ENCODE results near the gene PLCB1. TPM values are rescaled to one million over a fixed set of nuclear protein-coding genes. Genes with fewer than 3 reads are reported as not detected.

The PLCB1 gene
- polyA plus RNA-seq, 1 experiment: 13.5 TPM

DNA sequence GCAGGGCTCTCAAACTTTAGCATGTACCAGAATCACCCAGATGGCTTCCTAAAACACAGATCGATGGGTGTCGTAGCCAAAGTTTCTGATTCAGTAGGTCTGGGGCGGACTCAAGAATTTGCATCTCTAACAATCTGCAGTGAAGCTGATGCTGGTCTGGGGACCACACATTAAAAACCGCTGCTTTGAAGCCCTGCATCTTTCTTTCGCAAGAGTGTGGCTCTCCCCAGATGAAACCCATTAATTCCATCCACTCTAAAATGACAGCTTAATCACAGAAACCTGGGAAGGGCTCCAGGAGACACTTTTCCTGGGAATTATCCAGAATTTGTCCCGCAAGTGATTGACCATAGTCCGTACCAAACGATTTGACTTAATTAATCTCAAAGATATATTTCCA lies 617.0 kb downstream of the PLCB1 start:
- TF ChIP-seq, protein P1, sequence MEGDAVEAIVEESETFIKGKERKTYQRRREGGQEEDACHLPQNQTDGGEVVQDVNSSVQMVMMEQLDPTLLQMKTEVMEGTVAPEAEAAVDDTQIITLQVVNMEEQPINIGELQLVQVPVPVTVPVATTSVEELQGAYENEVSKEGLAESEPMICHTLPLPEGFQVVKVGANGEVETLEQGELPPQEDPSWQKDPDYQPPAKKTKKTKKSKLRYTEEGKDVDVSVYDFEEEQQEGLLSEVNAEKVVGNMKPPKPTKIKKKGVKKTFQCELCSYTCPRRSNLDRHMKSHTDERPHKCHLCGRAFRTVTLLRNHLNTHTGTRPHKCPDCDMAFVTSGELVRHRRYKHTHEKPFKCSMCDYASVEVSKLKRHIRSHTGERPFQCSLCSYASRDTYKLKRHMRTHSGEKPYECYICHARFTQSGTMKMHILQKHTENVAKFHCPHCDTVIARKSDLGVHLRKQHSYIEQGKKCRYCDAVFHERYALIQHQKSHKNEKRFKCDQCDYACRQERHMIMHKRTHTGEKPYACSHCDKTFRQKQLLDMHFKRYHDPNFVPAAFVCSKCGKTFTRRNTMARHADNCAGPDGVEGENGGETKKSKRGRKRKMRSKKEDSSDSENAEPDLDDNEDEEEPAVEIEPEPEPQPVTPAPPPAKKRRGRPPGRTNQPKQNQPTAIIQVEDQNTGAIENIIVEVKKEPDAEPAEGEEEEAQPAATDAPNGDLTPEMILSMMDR (IDR thresholded peaks at IDR 0.05; ENCODE audit: insufficient read depth, low read depth, low read length): no peak
- no peak overlapping the region for H3K4me3 ChIP-seq (ENCODE audit: low read depth, low read length)
- no peak for DNase-seq (ENCODE audit: low read depth)
- no peaks in the 10 kb centered on the region for H3K36me3 ChIP-seq (ENCODE audit: control insufficient read depth, insufficient read depth, low read length)
- ChIA-PET CTCF (interaction anchor here (0.6 to 2.1 kb wide), 7 partner anchors 11 to 706 kb away, joined by 3 to 13 read pairs (median 5); no protein-coding TSS in a partner anchor), POLR2A (no interaction called here)
- H3K27me3 ChIP-seq (ENCODE audit: control insufficient read depth, insufficient read depth, low read length): no peaks in the 10 kb centered on the region

DNA sequence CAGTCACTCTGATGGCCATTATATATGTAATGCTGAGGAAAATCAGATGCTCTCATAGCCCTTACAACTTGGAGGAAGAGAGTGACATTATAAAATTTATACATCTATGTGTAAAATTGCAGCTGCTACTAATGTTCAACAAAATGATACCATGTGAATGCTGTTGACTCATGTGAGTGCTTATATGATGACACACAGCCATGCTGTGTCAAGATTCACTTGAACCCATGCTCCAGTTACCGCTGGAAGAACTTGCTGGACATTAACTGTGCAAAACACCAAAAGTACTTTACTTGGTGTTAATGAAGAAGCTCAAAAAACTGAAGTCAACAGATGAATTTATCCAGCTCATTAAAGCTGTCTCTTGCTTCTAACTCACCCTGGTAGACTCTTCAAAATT lies 617.9 kb downstream of the PLCB1 start:
- DNase-seq (ENCODE audit: low read depth): no peak
- TF ChIP-seq, protein P1 (IDR thresholded peaks at IDR 0.05; ENCODE audit: insufficient read depth, low read depth, low read length): no peak
- ChIA-PET CTCF (interaction anchor here (0.6 to 2.1 kb wide), 14 partner anchors 12 to 860 kb away, joined by 3 to 13 read pairs (median 4); no protein-coding TSS in a partner anchor), POLR2A (interaction anchor here (0.6 kb wide), 1 partner anchor 193 kb away, joined by 3 read pairs; no protein-coding TSS in a partner anchor)
- no peaks in the 10 kb centered on the region for H3K36me3 ChIP-seq (ENCODE audit: control insufficient read depth, insufficient read depth, low read length)
- no peaks in the 10 kb centered on the region for H3K27me3 ChIP-seq (ENCODE audit: control insufficient read depth, insufficient read depth, low read length)
- H3K4me3 ChIP-seq (ENCODE audit: low read depth, low read length): no peak overlapping the region

DNA sequence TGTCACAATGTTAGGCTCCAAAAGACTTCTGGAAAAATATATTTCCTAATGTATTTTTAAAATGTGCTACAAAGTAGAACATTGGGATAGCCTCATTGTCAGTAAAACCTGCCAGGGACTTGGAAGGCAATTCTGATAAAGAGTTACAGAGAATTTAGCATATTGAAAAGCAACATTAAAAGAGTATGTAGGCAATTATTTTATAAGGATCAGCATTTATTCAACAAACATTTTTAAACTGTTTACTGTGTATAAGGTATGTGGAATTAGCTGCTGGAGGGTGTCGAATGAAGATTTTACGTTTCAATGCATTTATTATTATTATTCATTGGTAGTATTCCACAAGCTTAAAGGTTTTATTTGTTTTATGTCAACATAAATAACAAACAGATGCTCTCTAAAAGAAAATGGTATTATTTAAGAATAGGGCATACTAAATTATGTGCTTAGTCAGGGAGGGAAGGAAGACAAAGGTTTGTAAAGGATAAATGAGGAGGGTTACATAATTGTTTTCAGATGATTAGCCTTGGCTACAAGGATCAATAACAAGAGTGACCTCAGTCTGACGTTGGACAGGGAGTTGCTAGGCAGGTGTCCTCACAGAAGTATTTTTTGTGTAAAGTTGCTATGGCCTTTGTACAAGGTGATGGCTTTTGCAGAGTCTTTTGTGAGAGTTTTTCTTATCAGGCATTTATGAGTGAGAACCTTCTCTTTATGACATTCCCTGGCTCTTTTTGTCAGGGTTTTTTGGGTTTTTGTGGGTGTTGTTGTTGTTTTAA lies 623.5 kb downstream of the PLCB1 start:
- H3K4me3 ChIP-seq (ENCODE audit: low read depth, low read length): no peak overlapping the region
- ChIA-PET POLR2A (no interaction called here), CTCF (interaction anchor here (0.8 to 3.0 kb wide), 5 partner anchors 33 to 854 kb away, joined by 3 to 17 read pairs (median 3); no protein-coding TSS in a partner anchor)
- TF ChIP-seq, protein P1 (IDR thresholded peaks at IDR 0.05; ENCODE audit: insufficient read depth, low read depth, low read length): no peak
- DNase-seq (ENCODE audit: low read depth): no peak
- no peaks in the 10 kb centered on the region for H3K36me3 ChIP-seq (ENCODE audit: control insufficient read depth, insufficient read depth, low read length)
- H3K27me3 ChIP-seq (ENCODE audit: control insufficient read depth, insufficient read depth, low read length): no peaks in the 10 kb centered on the region

DNA sequence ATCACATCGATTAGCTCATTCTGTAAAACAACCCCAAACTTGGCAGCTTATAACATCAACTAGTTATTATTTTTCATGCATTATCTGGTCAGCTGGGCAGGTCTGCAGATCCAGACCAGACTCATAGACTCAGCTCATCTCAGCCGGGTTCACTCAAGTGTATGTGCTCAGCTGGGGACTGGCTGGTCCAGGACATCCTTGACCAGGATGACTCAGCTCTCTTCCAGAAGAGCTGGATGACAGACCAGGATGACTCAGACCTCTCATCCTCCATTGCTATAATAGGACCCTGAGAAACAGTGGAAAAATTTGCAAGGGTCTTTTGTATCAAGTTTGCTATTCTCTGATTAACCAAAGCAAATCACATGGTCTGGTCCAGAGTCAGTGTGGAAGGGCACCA lies 624.3 kb downstream of the PLCB1 start:
- CTCF ChIA-PET: interaction anchor here (0.6 to 3.5 kb wide), 12 partner anchors 9 to 853 kb away, joined by 3 to 17 read pairs (median 3); no protein-coding TSS in a partner anchor
- Histone ChIP-seq H3K36me3 (ENCODE audit: control insufficient read depth, insufficient read depth, low read length) (no peaks in the 10 kb centered on the region), H3K4me3 (ENCODE audit: low read depth, low read length) (no peak overlapping the region), H3K27me3 (ENCODE audit: control insufficient read depth, insufficient read depth, low read length) (no peaks in the 10 kb centered on the region)
- POLR2A ChIA-PET: no interaction called here
- TF ChIP-seq, protein P1 (IDR thresholded peaks at IDR 0.05; ENCODE audit: insufficient read depth, low read depth, low read length): no peak
- peak; percentile 40 for DNase-seq (ENCODE audit: low read depth)

DNA sequence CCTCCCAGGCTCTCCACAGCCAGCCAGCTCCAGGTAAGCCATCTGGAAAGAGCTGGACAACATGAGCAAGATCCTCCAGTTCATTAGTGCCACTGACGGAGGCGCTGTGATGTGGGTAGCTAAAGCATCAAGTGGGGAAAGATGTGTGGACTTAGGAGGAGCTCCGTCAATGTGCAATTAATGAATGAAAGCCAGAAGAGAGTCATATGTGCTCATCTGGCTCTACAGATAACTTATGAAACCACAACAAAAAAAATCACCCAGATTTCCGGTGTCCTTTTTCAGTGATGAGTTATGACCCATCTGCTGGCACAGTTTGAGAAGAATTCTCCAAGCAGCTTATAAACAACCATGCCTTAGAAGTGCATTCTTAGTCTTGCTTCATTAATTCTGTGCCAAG lies 625.1 kb downstream of the PLCB1 start:
- TF ChIP-seq, protein P1 (IDR thresholded peaks at IDR 0.05; ENCODE audit: insufficient read depth, low read depth, low read length): peak; percentile 15; the same call in 1 of the 2 replicates
- no peaks in the 10 kb centered on the region for H3K27me3 ChIP-seq (ENCODE audit: control insufficient read depth, insufficient read depth, low read length)
- no peak overlapping the region for H3K4me3 ChIP-seq (ENCODE audit: low read depth, low read length)
- ChIA-PET POLR2A (no interaction called here), CTCF (interaction anchor here (0.6 to 3.5 kb wide), 12 partner anchors 8 to 651 kb away, joined by 3 to 17 read pairs (median 4); no protein-coding TSS in a partner anchor)
- no peaks in the 10 kb centered on the region for H3K36me3 ChIP-seq (ENCODE audit: control insufficient read depth, insufficient read depth, low read length)
- DNase-seq (ENCODE audit: low read depth): peak; percentile 64

Measured in BJ (cell line).